AG10803 (cell line): Measurements from ENCODE around the gene CECR2.

Source experiments
- DNase-seq: peaks from one replicate; pipeline ENCODE4 v3.0.0; 2010; ENCODE audit warnings: low read depth
- H3K4me3 ChIP-seq: 2 replicates; pipeline ENCODE4 v1.5.1; 2011; ENCODE audit warnings: mild to moderate bottlenecking, low read length, control low read depth
- CTCF ChIP-seq: conservative IDR thresholded peaks from 2 replicates; pipeline ENCODE4 v1.5.1; 2011; ENCODE audit warnings: mild to moderate bottlenecking, low read length, control low read depth, inconsistent platforms

CECR2 gene

GRCh38 chr22:17444204-17444504 lies 74.9 kb downstream of the CECR2 start:
- no peak overlapping the region for H3K4me3 ChIP-seq
- TF ChIP-seq CTCF, result no peak
- DNase-seq, result no peak

DNA sequence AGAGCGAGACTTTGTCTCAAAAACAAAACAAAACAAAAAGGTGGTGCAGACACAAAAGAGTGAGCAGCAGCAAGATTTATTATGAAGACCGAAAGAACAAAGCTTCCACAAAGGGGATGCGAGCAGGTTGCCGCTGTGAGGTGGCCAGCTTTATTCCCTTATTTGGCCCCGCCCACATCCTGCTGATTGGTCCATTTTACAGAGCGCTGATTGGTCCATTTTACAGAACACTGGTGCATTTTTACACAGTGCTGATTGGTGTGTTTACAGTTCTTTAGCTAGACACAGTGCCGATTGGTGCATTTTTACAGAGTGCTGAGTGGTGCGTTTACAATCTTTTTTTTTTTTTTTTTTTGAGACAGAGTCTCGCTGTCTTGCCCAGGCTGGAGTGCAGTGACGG lies 77.4 kb downstream of the CECR2 start:
- no peak overlapping the region for H3K4me3 ChIP-seq
- no peak for TF ChIP-seq CTCF
- DNase-seq, result no peak

DNA sequence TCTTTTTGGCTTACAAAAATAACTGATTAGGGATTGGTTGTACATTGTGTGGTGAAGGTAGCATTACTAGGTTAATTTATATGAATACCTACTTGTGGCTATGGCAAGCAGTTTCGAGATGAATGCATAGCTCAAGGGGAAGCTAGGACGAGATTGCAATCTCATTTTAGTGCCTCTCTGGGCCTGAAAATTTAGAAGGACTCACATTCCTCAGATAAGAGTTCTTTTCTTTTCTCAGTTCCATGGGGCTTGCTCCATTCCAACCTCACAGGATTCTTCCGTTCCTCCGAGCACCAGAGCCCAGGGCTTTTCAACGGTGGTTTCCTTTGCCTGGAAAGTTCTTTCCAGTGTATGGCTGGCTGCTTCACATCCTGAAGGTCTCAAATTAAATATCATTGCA lies 82.1 kb downstream of the CECR2 start:
- no peak for DNase-seq
- TF ChIP-seq CTCF, result no peak
- no peak overlapping the region for H3K4me3 ChIP-seq

DNA sequence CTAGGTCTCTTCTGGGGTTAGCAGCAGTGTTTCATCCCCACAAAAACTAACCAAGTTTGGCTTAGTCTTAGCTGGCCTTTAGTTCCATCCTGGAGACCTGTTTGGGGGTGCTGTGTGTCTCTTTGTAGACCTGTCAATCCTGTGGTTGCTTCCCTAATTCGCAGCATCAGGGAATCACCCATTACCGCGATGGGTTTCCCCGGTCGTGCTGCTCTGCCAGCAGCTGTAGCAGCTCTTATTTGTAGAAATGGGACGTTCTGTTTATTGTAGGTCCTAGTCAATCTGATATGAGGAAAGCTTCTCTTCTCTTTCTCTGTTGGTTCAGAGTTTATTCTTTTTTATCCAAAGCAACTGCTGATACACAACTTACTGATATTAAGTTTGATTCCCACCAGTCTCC lies 91.6 kb downstream of the CECR2 start:
- DNase-seq, result no peak
- no peak for TF ChIP-seq CTCF
- H3K4me3 ChIP-seq, result no peak overlapping the region

- no peak for TF ChIP-seq CTCF
- DNase-seq, result no peak
- H3K4me3 ChIP-seq, result no peak overlapping the region
Observed at GRCh38 chr22:17470880-17471500, 101.7 kb downstream of the CECR2 start.

DNA sequence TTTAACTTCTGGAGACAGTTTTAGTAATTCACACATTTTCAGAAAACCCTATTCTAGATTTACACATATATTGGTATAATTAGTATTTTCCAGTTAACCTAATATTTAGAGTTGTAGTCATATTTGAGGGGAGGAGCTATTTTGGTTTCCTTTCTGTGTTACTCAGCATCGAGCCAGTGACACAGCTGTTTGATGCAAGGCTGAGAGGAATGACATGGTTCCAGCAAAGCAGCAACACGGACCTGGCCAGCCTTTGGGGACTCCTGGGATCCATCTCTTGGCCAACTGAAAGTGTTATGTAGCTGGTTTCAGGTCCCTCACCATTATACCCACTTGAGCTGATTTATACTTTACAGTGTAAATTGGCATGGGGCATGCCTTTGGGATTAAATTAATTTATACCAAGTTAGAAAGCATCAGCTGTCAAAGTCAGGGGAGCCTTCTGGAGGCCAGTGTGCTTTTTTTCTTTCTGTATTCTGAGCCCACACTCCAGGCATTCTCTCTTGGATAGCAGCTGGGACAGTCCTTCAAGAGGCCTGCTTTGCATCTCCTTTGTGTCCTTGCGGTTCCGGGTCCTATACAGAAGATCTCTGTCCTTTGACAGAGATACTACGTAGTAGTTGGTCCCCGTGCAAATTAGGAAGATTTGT lies 102.8 kb downstream of the CECR2 start:
- TF ChIP-seq CTCF, result no peak
- DNase-seq, result no peak
- H3K4me3 ChIP-seq, result no peak overlapping the region

GRCh38 chr22:17472932-17473331 lies 103.7 kb downstream of the CECR2 start:
- no peak for TF ChIP-seq CTCF
- H3K4me3 ChIP-seq, result no peak overlapping the region
- no peak for DNase-seq
